ENCODE data around the gene TMCO4. TPM values are rescaled to one million over a fixed set of nuclear protein-coding genes. Genes with fewer than 3 reads are reported as not detected.
"Not testable (repeated sequence)": the region's sequence is repeated elsewhere in the genome, so short reads cannot be mapped to it uniquely, and the experiment has no call there.

The TMCO4 gene
- total RNA-seq, 1 experiment from 2014 or later: 19.1 TPM

DNA sequence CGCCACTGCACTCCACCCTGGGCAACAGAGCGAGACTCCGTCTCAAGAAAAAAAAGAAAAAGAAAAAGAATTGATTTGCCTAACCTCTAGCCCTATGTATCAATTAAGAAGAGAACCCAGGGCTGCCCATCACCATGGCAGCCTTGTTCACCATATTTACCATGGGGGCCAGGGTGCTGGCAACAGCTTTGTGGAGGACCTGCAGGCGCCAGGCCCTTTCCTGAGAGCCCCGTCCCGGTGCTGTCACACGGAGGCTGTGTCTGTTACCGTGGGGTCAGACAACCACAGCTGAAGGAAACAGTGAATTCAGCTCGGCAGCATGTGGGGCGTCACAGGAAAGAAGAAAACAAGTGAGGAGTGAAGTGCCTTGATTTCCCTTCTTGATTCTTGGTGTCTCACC lies 162.1 kb downstream of the TMCO4 start:
- peaks cover 4% of the 10 kb centered on the region; the same call in 1 of the 2 replicates for H3K27me3 ChIP-seq (replicated peaks)
- no peaks in the 10 kb centered on the region for H3K36me3 ChIP-seq
- no peaks in the 10 kb centered on the region for H3K9me3 ChIP-seq (replicated peaks)
- no peak overlapping the region for H3K27ac ChIP-seq
- H3K4me3 ChIP-seq: no peak overlapping the region
- DNase-seq (ENCODE audit: low read depth in 1 of 2, low spot score in 2 of 2): no peak
- no peaks in the 10 kb centered on the region for H3K4me1 ChIP-seq (replicated peaks)

GRCh38 chr1:19636749-19637148 lies 163.0 kb downstream of the TMCO4 start:
- not testable (repeated sequence) for H3K9me3 ChIP-seq (replicated peaks); H3K36me3 ChIP-seq; DNase-seq (ENCODE audit: low read depth in 1 of 2, low spot score in 2 of 2); H3K27ac ChIP-seq; H3K4me1 ChIP-seq (replicated peaks); H3K4me3 ChIP-seq; H3K27me3 ChIP-seq (replicated peaks)

GRCh38 chr1:19636065-19636464 lies 163.7 kb downstream of the TMCO4 start:
- H3K4me3 ChIP-seq: no peak overlapping the region
- H3K27ac ChIP-seq: no peak overlapping the region
- no peaks in the 10 kb centered on the region for H3K36me3 ChIP-seq
- no peaks in the 10 kb centered on the region for H3K4me1 ChIP-seq (replicated peaks)
- 0 out of 2 replicates have a peak, but pooled peaks cover 4% of the 10 kb centered on the region for H3K27me3 ChIP-seq (replicated peaks)
- DNase-seq (ENCODE audit: low read depth in 1 of 2, low spot score in 2 of 2): no peak
- no peaks in the 10 kb centered on the region for H3K9me3 ChIP-seq (replicated peaks)

DNA sequence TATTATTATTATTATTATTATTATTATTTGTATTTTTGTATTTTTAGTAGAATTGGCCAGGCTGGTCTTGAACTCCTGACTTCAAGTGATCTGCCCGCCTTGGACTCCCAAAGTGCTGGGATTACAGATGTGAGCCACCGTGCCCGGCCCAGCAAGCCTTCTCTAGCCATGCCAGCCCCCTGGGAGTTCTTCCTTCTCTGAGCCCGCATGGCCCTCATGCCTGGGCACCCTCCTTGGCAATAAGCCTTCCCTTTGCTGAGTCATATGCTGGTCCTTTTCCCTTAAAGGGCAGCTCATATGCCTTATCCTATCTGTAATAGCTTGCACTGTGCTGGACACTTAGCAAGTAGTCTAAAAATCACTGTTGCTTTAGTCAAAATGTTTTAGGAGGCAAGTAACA lies 164.1 kb downstream of the TMCO4 start:
- Histone ChIP-seq H3K9me3 (replicated peaks) (no peaks in the 10 kb centered on the region), H3K27ac (no peak overlapping the region)
- no peak for DNase-seq (ENCODE audit: low read depth in 1 of 2, low spot score in 2 of 2)

GRCh38 chr1:19635064-19635463 lies 164.7 kb downstream of the TMCO4 start:
- not testable (repeated sequence) for H3K36me3 ChIP-seq; H3K27ac ChIP-seq; H3K27me3 ChIP-seq (replicated peaks); DNase-seq (ENCODE audit: low read depth in 1 of 2, low spot score in 2 of 2); H3K4me1 ChIP-seq (replicated peaks); H3K9me3 ChIP-seq (replicated peaks); H3K4me3 ChIP-seq

More for the DNA sequence above, 164.1 kb downstream of the TMCO4 start:
- Histone ChIP-seq H3K4me1 (replicated peaks) (no peaks in the 10 kb centered on the region), H3K4me3 (no peak overlapping the region), H3K36me3 (no peaks in the 10 kb centered on the region), H3K27me3 (replicated peaks) (0 out of 2 replicates have a peak, but pooled peaks cover 4% of the 10 kb centered on the region)

GRCh38 chr1:19633106-19633505 lies 166.6 kb downstream of the TMCO4 start:
- no peaks in the 10 kb centered on the region; the same call in 1 of the 2 replicates for H3K36me3 ChIP-seq
- DNase-seq (ENCODE audit: low read depth in 1 of 2, low spot score in 2 of 2): no peak
- H3K4me3 ChIP-seq: no peak overlapping the region
- no peaks in the 10 kb centered on the region for H3K27me3 ChIP-seq (replicated peaks)
- no peaks in the 10 kb centered on the region for H3K9me3 ChIP-seq (replicated peaks)
- no peak overlapping the region for H3K27ac ChIP-seq
- no peaks in the 10 kb centered on the region for H3K4me1 ChIP-seq (replicated peaks)

Other genes starting within 250 kb of the TMCO4 start
- gene NBL1, start 155.6 kb downstream of the TMCO4 start, total RNA-seq (2014; rRNA removed; shearing (Covaris generic)): 3.7 and 9.1 TPM in 2 replicates
- not detected in 2 replicates for gene HTR6, start 135.0 kb downstream of the TMCO4 start, total RNA-seq (2014; rRNA removed; shearing (Covaris generic))
- not detected in 2 replicates for gene RNF186, start 15.4 kb upstream of the TMCO4 start, total RNA-seq (2014; rRNA removed; shearing (Covaris generic))
- gene OTUD3, start 82.5 kb upstream of the TMCO4 start, total RNA-seq (2014; rRNA removed; shearing (Covaris generic)): 6.8 and 10.1 TPM in 2 replicates
- not detected in 2 replicates for gene PLA2G2E, start 123.7 kb upstream of the TMCO4 start, total RNA-seq (2014; rRNA removed; shearing (Covaris generic))
- gene PLA2G2A, start 179.7 kb upstream of the TMCO4 start, total RNA-seq (2014; rRNA removed; shearing (Covaris generic)): not detected in 2 replicates